Measurements from ENCODE around the gene IFT43. TPM values are rescaled to one million over a fixed set of nuclear protein-coding genes. Genes with fewer than 3 reads are reported as not detected.

Gene IFT43
- polyA plus RNA-seq, 1 of the 3 experiments (the other 2 are of a cell fraction) = 78.8 TPM

DNA sequence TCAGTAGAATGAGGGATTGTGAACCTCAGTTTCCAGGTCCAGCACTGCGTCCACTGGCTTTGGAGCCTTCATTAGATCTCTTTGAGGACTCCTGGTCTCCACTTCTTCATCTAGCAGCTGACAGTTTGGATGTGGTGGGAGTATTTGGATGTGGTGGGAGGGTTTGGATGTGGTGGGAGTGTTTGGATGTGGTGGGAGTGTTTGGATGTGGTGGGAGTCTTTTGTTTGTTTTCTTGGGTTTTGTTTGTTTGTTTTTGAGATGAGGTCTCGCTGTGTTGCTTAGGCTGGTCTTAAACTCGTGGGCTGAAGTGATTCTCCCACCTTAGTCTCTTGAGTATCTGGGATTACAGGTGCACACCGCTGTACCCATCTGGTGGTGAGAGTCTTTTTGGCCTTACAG is 64.7 kb downstream of the IFT43 start (continued):
- TF ChIP-seq RXRA (IDR thresholded peaks at IDR 0.05; ENCODE audit: borderline replicate concordance, low read depth) = no peak
- no peak for TF ChIP-seq TAF1 (IDR thresholded peaks at IDR 0.05; ENCODE audit: borderline replicate concordance, low read depth, low read length)
- no peak for TF ChIP-seq RFX5 (IDR thresholded peaks at IDR 0.05; ENCODE audit: low read length)
- no peak for TF ChIP-seq TCF12 (IDR thresholded peaks at IDR 0.05)
- TF ChIP-seq, protein P1, sequence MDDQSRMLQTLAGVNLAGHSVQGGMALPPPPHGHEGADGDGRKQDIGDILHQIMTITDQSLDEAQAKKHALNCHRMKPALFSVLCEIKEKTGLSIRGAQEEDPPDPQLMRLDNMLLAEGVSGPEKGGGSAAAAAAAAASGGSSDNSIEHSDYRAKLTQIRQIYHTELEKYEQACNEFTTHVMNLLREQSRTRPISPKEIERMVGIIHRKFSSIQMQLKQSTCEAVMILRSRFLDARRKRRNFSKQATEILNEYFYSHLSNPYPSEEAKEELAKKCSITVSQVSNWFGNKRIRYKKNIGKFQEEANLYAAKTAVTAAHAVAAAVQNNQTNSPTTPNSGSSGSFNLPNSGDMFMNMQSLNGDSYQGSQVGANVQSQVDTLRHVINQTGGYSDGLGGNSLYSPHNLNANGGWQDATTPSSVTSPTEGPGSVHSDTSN (IDR thresholded peaks at IDR 0.05) = no peak
- TF ChIP-seq, protein P2, sequence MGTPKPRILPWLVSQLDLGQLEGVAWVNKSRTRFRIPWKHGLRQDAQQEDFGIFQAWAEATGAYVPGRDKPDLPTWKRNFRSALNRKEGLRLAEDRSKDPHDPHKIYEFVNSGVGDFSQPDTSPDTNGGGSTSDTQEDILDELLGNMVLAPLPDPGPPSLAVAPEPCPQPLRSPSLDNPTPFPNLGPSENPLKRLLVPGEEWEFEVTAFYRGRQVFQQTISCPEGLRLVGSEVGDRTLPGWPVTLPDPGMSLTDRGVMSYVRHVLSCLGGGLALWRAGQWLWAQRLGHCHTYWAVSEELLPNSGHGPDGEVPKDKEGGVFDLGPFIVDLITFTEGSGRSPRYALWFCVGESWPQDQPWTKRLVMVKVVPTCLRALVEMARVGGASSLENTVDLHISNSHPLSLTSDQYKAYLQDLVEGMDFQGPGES (IDR thresholded peaks at IDR 0.05; ENCODE audit: low read depth, low read length) = no peak

DNA sequence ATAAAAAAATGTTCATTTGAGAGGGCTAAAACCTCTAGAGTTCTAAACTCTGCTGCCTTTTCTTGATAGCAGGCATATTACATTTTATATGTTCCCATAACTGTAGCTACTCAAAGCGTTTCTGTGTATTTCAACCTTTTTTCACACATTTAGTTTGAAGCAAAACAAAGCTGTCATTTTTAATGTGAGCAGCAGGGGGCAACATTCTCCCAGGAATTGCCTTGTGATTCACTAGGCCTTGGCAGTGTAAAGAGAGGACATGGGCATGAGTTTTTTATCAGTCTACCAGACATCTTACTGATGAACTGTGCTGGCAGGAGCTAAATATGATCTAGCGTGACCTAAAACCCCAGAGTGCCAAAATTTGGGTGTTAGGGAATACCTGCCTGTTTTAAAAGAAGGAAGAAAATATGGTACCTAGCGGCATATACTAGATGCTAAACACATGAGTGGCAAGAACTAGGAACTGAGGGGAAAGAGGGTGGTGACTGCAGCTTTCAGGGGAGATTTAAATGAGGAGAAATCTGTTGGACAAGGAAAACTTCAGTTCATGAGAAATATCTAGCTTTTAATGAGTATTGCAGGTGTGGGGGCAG is 65.3 kb downstream of the IFT43 start:
- H3K9ac ChIP-seq = no peak overlapping the region
- CTCF ChIA-PET = interaction anchor here (0.5 to 12.5 kb wide), 116 partner anchors 9 to 726 kb away, joined by 3 to 221 read pairs (median 4); partner anchors contain the start of genes ESRRB and IFT43
- POLR2A ChIA-PET = interaction anchor here (0.6 to 1.1 kb wide), 2 partner anchors 42 to 590 kb away, joined by 3 to 5 read pairs; no protein-coding TSS in a partner anchor
- H3F3A ChIP-seq (replicated peaks; ENCODE audit: insufficient read depth) = no peaks in the 10 kb centered on the region
- TF ChIP-seq, protein P3, sequence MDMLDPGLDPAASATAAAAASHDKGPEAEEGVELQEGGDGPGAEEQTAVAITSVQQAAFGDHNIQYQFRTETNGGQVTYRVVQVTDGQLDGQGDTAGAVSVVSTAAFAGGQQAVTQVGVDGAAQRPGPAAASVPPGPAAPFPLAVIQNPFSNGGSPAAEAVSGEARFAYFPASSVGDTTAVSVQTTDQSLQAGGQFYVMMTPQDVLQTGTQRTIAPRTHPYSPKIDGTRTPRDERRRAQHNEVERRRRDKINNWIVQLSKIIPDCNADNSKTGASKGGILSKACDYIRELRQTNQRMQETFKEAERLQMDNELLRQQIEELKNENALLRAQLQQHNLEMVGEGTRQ (IDR thresholded peaks at IDR 0.05; ENCODE audit: borderline replicate concordance, low read depth, low read length) = no peak
- no peak for TF ChIP-seq TCF12 (IDR thresholded peaks at IDR 0.05)
- TF ChIP-seq, protein P4, sequence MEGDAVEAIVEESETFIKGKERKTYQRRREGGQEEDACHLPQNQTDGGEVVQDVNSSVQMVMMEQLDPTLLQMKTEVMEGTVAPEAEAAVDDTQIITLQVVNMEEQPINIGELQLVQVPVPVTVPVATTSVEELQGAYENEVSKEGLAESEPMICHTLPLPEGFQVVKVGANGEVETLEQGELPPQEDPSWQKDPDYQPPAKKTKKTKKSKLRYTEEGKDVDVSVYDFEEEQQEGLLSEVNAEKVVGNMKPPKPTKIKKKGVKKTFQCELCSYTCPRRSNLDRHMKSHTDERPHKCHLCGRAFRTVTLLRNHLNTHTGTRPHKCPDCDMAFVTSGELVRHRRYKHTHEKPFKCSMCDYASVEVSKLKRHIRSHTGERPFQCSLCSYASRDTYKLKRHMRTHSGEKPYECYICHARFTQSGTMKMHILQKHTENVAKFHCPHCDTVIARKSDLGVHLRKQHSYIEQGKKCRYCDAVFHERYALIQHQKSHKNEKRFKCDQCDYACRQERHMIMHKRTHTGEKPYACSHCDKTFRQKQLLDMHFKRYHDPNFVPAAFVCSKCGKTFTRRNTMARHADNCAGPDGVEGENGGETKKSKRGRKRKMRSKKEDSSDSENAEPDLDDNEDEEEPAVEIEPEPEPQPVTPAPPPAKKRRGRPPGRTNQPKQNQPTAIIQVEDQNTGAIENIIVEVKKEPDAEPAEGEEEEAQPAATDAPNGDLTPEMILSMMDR (IDR thresholded peaks at IDR 0.05) = peak; percentile 89
- no peak for TF ChIP-seq MXI1 (IDR thresholded peaks at IDR 0.05; ENCODE audit: low read depth, low read length)
- TF ChIP-seq FOXM1 (IDR thresholded peaks at IDR 0.05; ENCODE audit: low read depth) = no peak
- TF ChIP-seq RAD21 (IDR thresholded peaks at IDR 0.05; ENCODE audit: low read length) = peak; percentile 99
- no peak for TF ChIP-seq FOSL2 (IDR thresholded peaks at IDR 0.05; ENCODE audit: borderline replicate concordance, low read depth)
- TF ChIP-seq EP300 (IDR thresholded peaks at IDR 0.05; ENCODE audit: borderline replicate concordance in 1 of 2, low read depth in 1 of 2, low read length in 1 of 2) = no peak
- TF ChIP-seq POLR2AphosphoS5 (IDR thresholded peaks at IDR 0.05; ENCODE audit: low read depth, low read length) = no peak
- TF ChIP-seq NRF1 (IDR thresholded peaks at IDR 0.05; ENCODE audit: low read depth, low read length) = no peak
- TF ChIP-seq GATA2 (CRISPR knock-in tag; IDR thresholded peaks at IDR 0.05) = no peak
- TF ChIP-seq RFX5 (IDR thresholded peaks at IDR 0.05; ENCODE audit: low read length) = no peak
- TF ChIP-seq TAF1 (IDR thresholded peaks at IDR 0.05; ENCODE audit: borderline replicate concordance, low read depth, low read length) = no peak
- no peak for TF ChIP-seq MEF2A (IDR thresholded peaks at IDR 0.05; ENCODE audit: borderline replicate concordance, low read depth)
- peak; percentile 85 for TF ChIP-seq SMC3 (IDR thresholded peaks at IDR 0.05; ENCODE audit: low read depth, low read length)
- TF ChIP-seq RXRA (IDR thresholded peaks at IDR 0.05; ENCODE audit: borderline replicate concordance, low read depth) = no peak
- no peak for TF ChIP-seq FOXJ3 (CRISPR knock-in tag; IDR thresholded peaks at IDR 0.05)
- 0 out of 2 replicates have a peak, but pooled peaks have one; percentile 23 for TF ChIP-seq RCOR1 (IDR thresholded peaks at IDR 0.05; ENCODE audit: low read length)
- TF ChIP-seq, protein P5, sequence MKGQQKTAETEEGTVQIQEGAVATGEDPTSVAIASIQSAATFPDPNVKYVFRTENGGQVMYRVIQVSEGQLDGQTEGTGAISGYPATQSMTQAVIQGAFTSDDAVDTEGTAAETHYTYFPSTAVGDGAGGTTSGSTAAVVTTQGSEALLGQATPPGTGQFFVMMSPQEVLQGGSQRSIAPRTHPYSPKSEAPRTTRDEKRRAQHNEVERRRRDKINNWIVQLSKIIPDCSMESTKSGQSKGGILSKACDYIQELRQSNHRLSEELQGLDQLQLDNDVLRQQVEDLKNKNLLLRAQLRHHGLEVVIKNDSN (IDR thresholded peaks at IDR 0.05; ENCODE audit: borderline replicate concordance, low read depth) = no peak
- 38% methylated on average over 3 of the region's 3 CpGs for WGBS (ENCODE audit: low lambda C conversion rate)
- peak; percentile 63 for DNase-seq
- H3K4me1 ChIP-seq (ENCODE audit: control insufficient read depth in 1 of 2, insufficient read depth in 2 of 2, low read depth in 1 of 2, low read length in 1 of 2) = peaks cover 0 to 14% of the 10 kb centered on the region in 2 experiments; a peak in 2 of 4 replicates
- no peak overlapping the region for H3K4me2 ChIP-seq
- H3K27me3 ChIP-seq (ENCODE audit: insufficient read depth) = no peaks in the 10 kb centered on the region
- H2AFZ ChIP-seq (ENCODE audit: low read depth) = no peak overlapping the region
- H3K36me3 ChIP-seq (replicated peaks in 1 of 2; ENCODE audit: control insufficient read depth in 1 of 2, insufficient read depth in 2 of 2, low read length in 1 of 2) = peaks cover 0 to 8% of the 10 kb centered on the region in 2 experiments
- no peak overlapping the region for H3K27ac ChIP-seq (ENCODE audit: low read depth in 2 of 2, low read length in 1 of 2)
- H3K9me2 ChIP-seq = no peaks in the 10 kb centered on the region
- 0 out of 2 replicates have a peak, but pooled peaks cover 5% of the 10 kb centered on the region for H4K20me1 ChIP-seq (ENCODE audit: insufficient read depth)
- H3K4me3 ChIP-seq (ENCODE audit: low read depth in 2 of 2, low read length in 1 of 2) = peak overlapping the region in 1 of 2 experiments; percentile 9; a peak in 1 of 4 replicates
- H3K9me3 ChIP-seq = no peaks in the 10 kb centered on the region
- H3K79me2 ChIP-seq (ENCODE audit: insufficient read depth) = no peaks in the 10 kb centered on the region

Measured in SK-N-SH (cell line).